HepG2 (cell line): ENCODE results near the gene NEURL4. TPM values are rescaled to one million over a fixed set of nuclear protein-coding genes. Genes with fewer than 3 reads are reported as not detected.
"Not testable (repeated sequence)": the region's sequence is repeated elsewhere in the genome, so short reads cannot be mapped to it uniquely, and the experiment has no call there.

ENCODE experiments used
- ATAC-seq: fragments of 200-7000 bp; cut with Tn5 transposase; 3 replicates; pipeline ENCODE4 v1.9.1; 2020; ENCODE audit warnings: mild to moderate bottlenecking, moderate library complexity
- BruUV-seq: library from RNA; stranded (reverse); fragments of 400-500 nt; replicated peaks from 2 replicates; lab custom pipeline; 2021; lab: Mats Ljungman, UMichigan
- CTCF ChIA-PET: fragments of 300-600 bp; formaldehyde crosslinking; extraction: SDS; loops from one replicate; lab custom pipeline; 2021; ENCODE audit warnings: low total read pairs, inconsistent platforms, low intra/inter-chr PET ratio; lab: Yijun Ruan, JAX
- POLR2A ChIA-PET: fragments of 350-600 bp; sonication (Branson Sonifier 250); formaldehyde crosslinking; loops from one replicate; lab custom pipeline; 2020; ENCODE audit warnings: antibody characterized with exemption, inconsistent platforms; lab: Yijun Ruan, JAX
- DNase-seq: peaks from one replicate; pipeline ENCODE4 v3.0.0-alpha.2; 2015; ENCODE audit warnings: low spot score
- FAIRE-seq: peaks from 3 replicates; lab custom pipeline; 2011; peaks lifted over from hg19 to GRCh38; lab: Jason Lieb, UNC
- H2AFZ ChIP-seq: one replicate; pipeline ENCODE4 v1.6.1; 2011; ENCODE audit warnings: low read length, inconsistent platforms
- H3K27ac ChIP-seq: fragments of 300-600 bp; 3 replicates; pipeline ENCODE4 v1.8.0; 2011; ENCODE audit warnings: mixed run types, mild to moderate bottlenecking, mixed read lengths, low read length, inconsistent platforms; ENCODE audit not compliant: insufficient read depth; ENCODE audit errors: extremely low read length
- H3K27me3 ChIP-seq, 2 experiments: fragments of 200-600 bp in 1 of 2; 2 replicates in 1 of 2; 3 replicates in 1 of 2; pipeline versions ENCODE4 v1.6.0 to v1.8.0; 2011; ENCODE audit warnings: low read length in 2 of 2, mild to moderate bottlenecking in 2 of 2, moderate library complexity in 2 of 2, inconsistent platforms in 1 of 2; ENCODE audit not compliant: insufficient read depth in 2 of 2, control insufficient read depth in 1 of 2
- H3K36me3 ChIP-seq, 2 experiments: fragments of 200-600 bp in 1 of 2; replicated peaks in 1 of 2; 2 replicates in 1 of 2; 3 replicates in 1 of 2; pipeline versions ENCODE4 v1.5.1 to v1.8.0; 2011; ENCODE audit warnings: low read length in 2 of 2, inconsistent platforms in 1 of 2; ENCODE audit not compliant: insufficient read depth in 2 of 2, control insufficient read depth in 1 of 2
- H3K4me1 ChIP-seq: 2 replicates; pipeline ENCODE4 v1.5.1; 2012; ENCODE audit warnings: low read length, inconsistent platforms; ENCODE audit not compliant: insufficient read depth
- H3K4me2 ChIP-seq: 2 replicates; pipeline ENCODE4 v1.6.0; 2011; ENCODE audit warnings: low read depth, low read length, inconsistent platforms
- H3K4me3 ChIP-seq, 3 experiments: fragments of 200-600 bp in 1 of 3; sonication (generic), shearing (Covaris generic) in 1 of 3; replicated peaks in 1 of 3; 2 replicates each; pipeline ENCODE4 v1.5.1; 2011 to 2016; ENCODE audit warnings: low read length in 3 of 3, inconsistent platforms in 2 of 3, low read depth in 2 of 3, mild to moderate bottlenecking in 2 of 3, control low read depth in 1 of 3, mixed read lengths in 1 of 3; ENCODE audit not compliant: insufficient read depth in 1 of 3
- H3K79me2 ChIP-seq: one replicate; pipeline ENCODE4 v1.6.1; 2011; ENCODE audit warnings: low read length, inconsistent platforms; ENCODE audit not compliant: insufficient read depth
- H3K9ac ChIP-seq: 2 replicates; pipeline ENCODE4 v1.6.0; 2011; ENCODE audit warnings: mild to moderate bottlenecking, low read depth, low read length, inconsistent platforms; ENCODE audit not compliant: insufficient read depth
- H3K9me3 ChIP-seq: 2 replicates; pipeline ENCODE4 v1.5.1; 2012; ENCODE audit warnings: mild to moderate bottlenecking, low read length
- H4K20me1 ChIP-seq: 2 replicates; pipeline ENCODE4 v1.6.0; 2011; ENCODE audit warnings: inconsistent platforms, mild to moderate bottlenecking, low read length, moderate library complexity; ENCODE audit not compliant: insufficient read depth
- CBX1 ChIP-seq: IDR thresholded peaks from one replicate; pipeline ENCODE4 v1.6.1; 2016; ENCODE audit warnings: antibody characterized with exemption, low read depth
- NBN ChIP-seq: fragments of 450-650 bp; conservative IDR thresholded peaks from 2 replicates; pipeline ENCODE4 v1.6.1; 2017
- SMAD9 ChIP-seq: sonication (generic); formaldehyde crosslinking; IDR thresholded peaks from 2 replicates; pipeline ENCODE4 v1.5.1; 2020; ENCODE audit warnings: mild to moderate bottlenecking, missing genetic modification reagents
- ZBTB26 ChIP-seq: IDR thresholded peaks from 2 replicates; pipeline ENCODE4 v1.6.1; 2016; ENCODE audit warnings: missing compliant biosample characterization, missing genetic modification reagents, borderline replicate concordance
- ZBTB4 ChIP-seq: sonication (generic); formaldehyde crosslinking; IDR thresholded peaks from 2 replicates; pipeline ENCODE4 v1.4.0; 2020; ENCODE audit warnings: missing genetic modification reagents, mild to moderate bottlenecking, borderline replicate concordance
- ZMYM4 ChIP-seq: sonication (generic); formaldehyde crosslinking; IDR thresholded peaks from 2 replicates; pipeline ENCODE4 v1.8.1; 2023; ENCODE audit warnings: mild to moderate bottlenecking, missing genetic modification reagents
- ZNF20 ChIP-seq: sonication (generic); formaldehyde crosslinking; IDR thresholded peaks from 2 replicates; pipeline ENCODE4 v1.4.0; 2020; ENCODE audit warnings: mild to moderate bottlenecking, moderate library complexity, missing genetic modification reagents
- ZNF557 ChIP-seq: sonication (generic); formaldehyde crosslinking; IDR thresholded peaks from 2 replicates; pipeline ENCODE4 v1.4.0; 2020; ENCODE audit warnings: missing genetic modification reagents
- ZNF616 ChIP-seq: sonication (generic); formaldehyde crosslinking; IDR thresholded peaks from 2 replicates; pipeline ENCODE4 v1.5.0; 2020; ENCODE audit warnings: low read depth, mild to moderate bottlenecking, missing genetic modification reagents
- ZNF749 ChIP-seq: sonication (generic); formaldehyde crosslinking; IDR thresholded peaks from 2 replicates; pipeline ENCODE4 v1.8.0; 2022; ENCODE audit warnings: mild to moderate bottlenecking, missing genetic modification reagents, moderate library complexity, borderline replicate concordance
- ZNF776 ChIP-seq: sonication (generic); formaldehyde crosslinking; IDR thresholded peaks from 2 replicates; pipeline ENCODE4 v1.4.0; 2020; ENCODE audit warnings: mild to moderate bottlenecking, missing genetic modification reagents
- WGBS: methylation state at CpG from one replicate; pipeline ENCODE4 v1.1.6; 2017; ENCODE audit warnings: low lambda C conversion rate; 5-methylcytosine and 5-hydroxymethylcytosine counted together
- in situ Hi-C: cut with HindIII; loops from 2 replicates; pipeline ENCODE4 v1.10.0; 2017; ENCODE audit warnings: low pct_unique_long_range_greater_than_20kb; ENCODE audit not compliant: extremely low pct_ligation_motif_present
- intact Hi-C: fragments of 100-400 bp; cut with micrococcal nuclease; formaldehyde crosslinking; loops from one replicate; pipeline ENCODE4 v1.10.0; 2022; ENCODE audit not compliant: unreplicated experiment
- polyA plus RNA-seq, 8 experiments: library from polyadenylated mRNA; depleted of rRNA in 3 of 8; stranded (reverse) in 7 of 8; unstranded in 1 of 8; fragments of >200 nt; fragmentation: Illumina TruSeq in 4 of 8; extraction: Trizol in 4 of 8; gene quantifications; 2 replicates each; pipeline versions ENCODE4 v1.2.1 to v1.2.3, GENCODE V29; 2011 to 2016; ENCODE audit warnings: low read depth in 4 of 8, missing spikeins in 1 of 8, mixed read lengths in 1 of 8; ENCODE audit not compliant: insufficient read depth in 1 of 8
- total RNA-seq, 5 experiments: library from RNA; depleted of rRNA; stranded (reverse); fragments of >200 nt; fragmentation: Illumina TruSeq; extraction: Trizol; gene quantifications; 2 replicates each; pipeline ENCODE4 v1.2.3, GENCODE V29; 2016; ENCODE audit warnings: low read depth in 1 of 5

The NEURL4 gene
- total and polyA plus RNA-seq, 2 of the 13 experiments (the other 11 are each of a cell fraction or from before 2014, with no cell fraction given), result 14.8 to 15.7 TPM

DNA sequence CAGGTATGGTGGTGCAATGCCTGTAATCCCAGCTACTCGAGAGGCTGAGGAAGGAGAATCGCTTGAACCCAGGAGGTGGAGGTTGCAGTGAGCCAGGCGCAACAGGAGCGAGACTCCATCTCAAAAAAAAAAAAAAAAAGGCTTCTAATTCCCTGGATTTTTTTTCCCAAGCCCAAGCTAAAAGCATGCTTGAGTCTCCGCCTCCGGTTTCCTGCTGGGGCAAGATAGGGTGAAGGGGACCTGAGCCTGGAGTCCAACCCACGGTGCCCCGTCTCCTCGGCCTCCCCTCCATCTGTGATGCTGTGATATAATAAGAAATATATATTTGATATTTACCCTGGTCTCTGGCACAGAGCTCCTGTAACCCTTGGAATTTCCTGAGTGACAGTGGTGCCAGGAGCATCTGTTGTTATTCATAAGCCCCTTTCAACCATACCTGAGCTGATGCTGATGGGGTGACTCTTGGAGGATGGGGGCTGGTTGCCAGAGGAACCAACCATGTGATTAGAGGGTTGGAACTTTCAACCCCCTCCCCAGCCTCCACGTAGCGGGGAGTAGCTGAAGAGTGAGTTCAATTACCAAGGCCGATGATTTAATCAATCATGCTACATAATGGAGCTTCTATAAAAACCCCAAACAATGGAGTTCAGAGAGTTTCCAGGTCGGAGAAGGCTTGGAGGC, 38.9 kb upstream of the NEURL4 start (continued):
- TF ChIP-seq NBN (no peak), ZNF616 (no peak), ZNF557 (no peak), SMAD9 (CRISPR knock-in tag) (no peak)

DNA sequence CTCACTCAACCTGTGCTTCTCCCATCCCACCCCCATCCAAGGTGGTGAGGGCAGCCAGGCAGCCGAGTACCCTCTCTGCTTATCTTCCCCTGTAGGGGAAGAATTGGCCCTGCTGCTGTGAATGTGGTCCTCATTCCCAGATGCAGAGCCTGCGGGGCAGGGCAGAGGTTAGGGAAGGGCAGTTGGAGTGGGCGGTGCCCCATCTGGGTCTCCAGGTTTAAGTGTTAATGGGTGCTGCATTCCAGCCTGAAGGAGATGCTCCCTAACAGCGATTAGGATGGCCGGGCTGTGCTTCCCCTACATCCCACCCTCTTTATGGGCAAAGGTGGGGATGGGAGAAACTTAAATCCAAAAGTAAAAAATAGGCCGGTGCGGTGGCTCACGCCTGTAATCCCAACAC, 37.9 kb upstream of the NEURL4 start:
- DNase-seq (no peak), ATAC-seq (no peak), FAIRE-seq (no peak)
- Histone ChIP-seq H3K79me2 (no peaks in the 10 kb centered on the region), H3K36me3 (no peaks in the 10 kb centered on the region), H3K27ac (no peak overlapping the region), H3K9ac (no peak overlapping the region), H3K4me3 (no peak overlapping the region), H3K9me3 (no peaks in the 10 kb centered on the region), H3K27me3 (peaks cover 0 to 14% of the 10 kb centered on the region in 2 experiments; a peak in 3 of 5 replicates), H2AFZ (no peak overlapping the region), H4K20me1 (no peaks in the 10 kb centered on the region), H3K4me1 (peaks cover 23% of the 10 kb centered on the region), H3K4me2 (no peak overlapping the region)
- intact Hi-C loops (no loop called here), in situ Hi-C loops (no loop called here)
- CTCF ChIA-PET, result no interaction called here
- no peak for TF ChIP-seq ZNF749 (CRISPR knock-in tag)
- no peak for TF ChIP-seq ZBTB4 (CRISPR knock-in tag)
- TF ChIP-seq CBX1, result no peak
- no peak for TF ChIP-seq ZBTB26 (CRISPR knock-in tag)
- no peak for TF ChIP-seq ZNF776 (CRISPR knock-in tag)
- no peak for TF ChIP-seq ZMYM4 (CRISPR knock-in tag)
- TF ChIP-seq ZNF20 (CRISPR knock-in tag), result no peak
- POLR2A ChIA-PET, result no interaction called here
- 76% methylated on average over 7 of the region's 8 CpGs for WGBS
- no TSS peak for BruUV-seq

- H3K27ac ChIP-seq, in situ Hi-C loops, DNase-seq, CTCF ChIA-PET, ATAC-seq, H2AFZ ChIP-seq, intact Hi-C loops, BruUV-seq, FAIRE-seq, H3K9ac ChIP-seq, H3K4me3 ChIP-seq, H3K79me2 ChIP-seq, H3K36me3 ChIP-seq, H3K9me3 ChIP-seq, H3K4me2 ChIP-seq, POLR2A ChIA-PET, H4K20me1 ChIP-seq: not testable (repeated sequence)
- Histone ChIP-seq H3K4me1 (peaks cover 23% of the 10 kb centered on the region), H3K27me3 (peaks cover 0 to 14% of the 10 kb centered on the region in 2 experiments; a peak in 3 of 5 replicates)
- 57% methylated on average over 7 of the region's 7 CpGs for WGBS
These were observed 36.8 kb upstream of the NEURL4 start for GRCh38 chr17:7365963-7366362.
